ENCODE results near the gene LSM8.
A peak's percentile ranks its signal among the peaks of the same experiment; 100 is the strongest.
"Not testable (repeated sequence)": the region's sequence is repeated elsewhere in the genome, so short reads cannot be mapped to it uniquely, and the experiment has no call there.

Gene LSM8

DNA sequence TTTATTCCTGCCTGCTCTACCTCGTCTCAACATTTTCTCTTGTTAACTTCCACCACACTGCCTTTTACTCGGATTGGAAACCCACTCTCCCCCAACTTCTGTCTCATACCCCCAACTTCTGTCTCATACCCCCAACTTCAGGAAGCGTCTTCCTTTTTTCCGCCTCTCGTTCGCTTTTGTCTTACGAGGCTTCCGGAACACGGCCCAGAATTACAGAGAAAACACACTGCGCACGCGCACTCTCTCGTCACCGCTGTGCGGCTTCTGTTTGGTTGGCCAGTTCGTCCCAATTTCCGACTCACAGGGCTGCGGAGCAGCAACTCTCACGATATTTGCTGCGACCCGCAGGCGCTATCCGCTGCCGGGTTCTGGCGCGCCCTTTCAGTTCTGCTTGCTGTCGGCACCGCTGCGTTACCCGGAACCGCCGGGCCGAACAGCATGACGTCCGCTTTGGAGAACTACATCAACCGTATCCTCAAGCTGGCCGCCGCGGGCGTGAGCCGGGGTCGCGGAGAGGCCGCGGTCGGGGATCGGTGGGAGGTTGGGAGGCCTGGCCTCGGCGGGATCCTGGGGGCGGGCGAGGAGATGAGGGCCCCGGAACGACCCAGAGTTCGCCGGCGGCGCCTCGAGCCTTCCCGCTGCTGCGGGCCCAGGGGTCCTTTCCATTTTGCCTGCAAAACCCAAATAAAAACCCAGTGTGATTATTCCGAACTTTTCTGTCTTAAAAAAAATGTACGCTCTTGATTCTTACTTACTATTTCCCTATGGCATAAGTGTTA, at the start of gene LSM8:
TSS of gene LSM8 (plus strand) at position 379 of the 779 bp plus-strand sequence. CDS start at position 439, 60 bp downstream.
- peak; percentile 95 for DNase-seq

- not testable (repeated sequence) for DNase-seq
These were observed 49.5 kb upstream of the LSM8 start for GRCh38 chr7:118134420-118134819.

DNA sequence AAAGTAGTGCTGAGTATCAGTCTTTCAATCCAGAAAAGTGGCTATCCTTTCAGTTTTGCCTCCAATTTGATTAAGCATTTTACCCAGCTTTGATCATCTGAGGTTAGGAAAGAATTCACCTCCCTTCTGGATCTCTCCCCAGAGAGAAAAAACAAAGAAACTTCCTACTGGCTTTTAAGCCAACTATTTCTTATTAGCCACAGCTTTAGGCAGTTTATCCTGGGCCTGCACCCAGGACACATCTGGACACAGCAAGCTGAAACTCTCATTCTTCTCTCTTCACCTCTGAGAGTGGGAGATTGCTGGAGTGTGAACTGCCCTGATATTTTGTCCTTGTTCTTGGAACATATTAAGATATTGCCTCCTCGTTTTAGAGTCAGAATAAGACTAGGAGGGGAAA, 43.5 kb upstream of the LSM8 start:
- no peak for DNase-seq

DNA sequence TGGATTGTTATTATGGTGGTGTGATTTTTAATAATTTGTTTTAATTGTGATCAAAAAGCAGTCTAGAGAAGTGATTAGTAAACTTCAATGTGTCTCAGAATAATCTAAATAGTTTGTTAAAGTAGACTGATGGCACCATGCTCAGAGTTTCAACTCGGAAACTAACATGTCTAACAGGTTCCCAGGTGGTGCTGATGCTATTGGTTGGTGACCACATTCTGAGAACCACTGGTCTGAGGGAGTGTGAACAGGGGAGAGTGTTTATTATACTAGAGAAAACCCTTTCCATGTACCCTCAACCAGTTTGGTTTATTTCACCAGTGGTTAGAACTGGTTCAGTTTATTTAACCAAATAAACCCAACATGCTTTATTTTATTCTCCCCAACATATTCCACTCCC, 42.0 kb upstream of the LSM8 start:
- no peak for DNase-seq

- DNase-seq, result no peak
These were observed 35.0 kb upstream of the LSM8 start for GRCh38 chr7:118148930-118149329.

DNA sequence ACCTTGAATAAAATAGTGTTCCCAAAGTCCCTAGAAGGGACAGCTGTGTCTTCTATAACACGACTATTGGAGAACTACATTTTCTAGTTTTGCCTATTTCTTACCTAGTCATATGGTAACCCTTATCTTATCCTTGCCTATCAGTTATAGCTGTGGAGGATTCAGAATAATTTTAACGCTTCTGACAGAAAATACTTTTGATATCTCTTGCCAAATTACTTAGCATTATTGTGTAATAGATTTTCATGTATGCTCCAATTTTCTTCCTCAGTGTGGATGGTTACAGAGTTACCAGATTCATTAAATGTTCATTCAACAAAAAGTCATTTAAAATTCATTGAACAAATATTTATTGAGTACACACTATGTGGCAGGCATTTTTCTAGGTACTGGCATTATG, 34.6 kb upstream of the LSM8 start:
- DNase-seq, result no peak

DNA sequence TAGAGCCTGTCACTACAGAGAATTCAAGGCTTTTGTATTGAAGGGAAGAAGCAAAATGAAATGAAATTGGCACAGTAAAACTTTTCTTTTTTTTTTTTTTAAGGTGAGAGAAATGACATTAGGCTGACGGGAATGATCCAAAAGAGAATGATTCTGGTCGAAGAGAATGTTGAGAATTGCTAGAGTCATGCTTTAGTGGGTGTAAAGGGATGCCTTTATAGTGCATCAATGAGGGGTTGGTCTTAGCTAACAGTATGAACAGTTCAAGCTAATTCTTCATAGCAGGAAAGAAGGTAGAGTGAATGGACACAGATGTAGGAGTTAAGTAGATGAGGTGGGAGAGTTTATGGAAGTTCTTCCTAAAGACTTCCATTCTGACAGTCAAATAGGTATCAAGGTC, 32.3 kb upstream of the LSM8 start:
- DNase-seq, result no peak

DNA sequence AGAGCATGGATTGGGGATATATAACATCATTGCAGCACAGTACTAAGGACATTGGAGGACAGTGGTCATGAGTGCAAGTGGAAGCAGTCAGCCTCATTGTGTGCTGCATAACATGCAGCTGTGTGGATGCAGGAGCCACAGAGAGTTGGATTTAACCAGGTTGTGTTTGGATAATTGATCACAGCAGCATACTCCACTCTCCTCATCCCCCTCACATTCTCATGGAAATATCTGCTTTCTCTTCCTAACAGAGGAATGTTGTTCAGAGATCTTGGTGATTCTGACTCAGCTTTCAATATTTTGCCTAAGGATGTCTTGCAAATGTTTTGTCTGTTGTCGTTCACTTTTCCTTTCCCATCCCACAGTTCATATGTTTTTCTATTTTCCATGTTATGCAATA, 31.8 kb upstream of the LSM8 start:
- DNase-seq, result no peak

- DNase-seq, result no peak
These were observed 31.3 kb upstream of the LSM8 start for GRCh38 chr7:118152654-118153053.

GRCh38 chr7:118153551-118154177, 30.3 kb upstream of the LSM8 start:
- DNase-seq, result no peak

DNA sequence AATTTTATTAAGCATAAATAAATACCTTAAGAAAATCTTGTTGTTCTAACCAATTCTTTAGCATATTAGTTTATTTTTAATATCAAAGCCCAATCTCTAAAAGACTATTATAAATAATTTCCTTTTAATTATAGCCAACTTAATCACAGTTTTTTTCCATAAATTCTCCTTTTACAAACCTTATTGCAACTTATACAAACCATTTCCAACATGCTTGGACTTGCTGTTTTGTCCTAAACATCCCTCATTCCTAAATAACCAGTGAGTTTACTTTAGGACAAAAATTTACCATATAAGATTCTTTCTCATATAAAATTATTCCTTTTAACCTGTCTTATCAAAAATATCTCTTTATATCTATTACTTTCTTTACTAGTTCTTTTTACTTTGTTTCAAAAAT, 25.2 kb upstream of the LSM8 start:
- no peak for DNase-seq

GRCh38 chr7:118169146-118169545, 14.8 kb upstream of the LSM8 start:
- DNase-seq, result no peak

GRCh38 chr7:118175740-118176139, 8.2 kb upstream of the LSM8 start:
- DNase-seq, result no peak

DNA sequence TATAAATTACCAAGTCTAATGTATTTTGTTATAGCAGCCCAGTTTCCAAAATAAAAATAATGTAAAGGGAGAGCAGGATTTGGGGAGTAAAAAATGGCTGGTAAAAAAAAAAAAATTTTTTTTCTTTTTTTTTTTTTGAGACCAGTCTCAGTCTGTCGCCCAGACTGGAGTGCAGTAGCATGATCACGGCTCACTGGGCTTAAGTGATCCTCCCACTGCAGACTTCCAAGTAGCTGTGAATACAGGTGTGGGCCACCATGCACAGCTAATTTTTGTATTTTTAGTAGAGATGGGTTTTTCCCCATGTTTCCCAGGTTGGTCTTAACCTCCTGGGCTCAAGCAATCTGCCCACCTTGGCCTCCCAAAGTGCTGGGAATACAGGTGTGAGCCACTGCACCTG, 4.8 kb upstream of the LSM8 start:
- DNase-seq, result no peak

- no peak for DNase-seq
These were observed 1.2 kb upstream of the LSM8 start for GRCh38 chr7:118182593-118183427.

- DNase-seq, result no peak
These were observed 557 bp upstream of the LSM8 start for GRCh38 chr7:118183428-118183785.

DNA sequence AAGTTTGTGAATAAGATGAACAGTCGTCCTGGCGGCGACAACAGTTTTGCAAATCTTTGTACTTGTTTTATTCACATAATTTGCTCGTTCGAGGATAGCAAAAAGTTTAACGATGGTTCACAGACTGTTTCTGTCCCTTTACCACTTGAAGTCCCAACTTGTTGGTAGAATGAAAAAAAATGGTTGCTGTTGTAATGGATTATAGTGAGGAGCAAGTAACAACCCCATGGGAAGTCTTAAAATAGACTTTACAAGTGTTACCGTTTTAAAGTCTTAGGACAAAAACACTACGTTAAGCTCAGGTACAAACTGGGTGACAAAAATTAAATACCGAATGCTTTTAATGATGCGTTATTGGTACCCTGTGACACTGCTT, 589 bp downstream of the LSM8 start:
- peak; percentile 23 for DNase-seq

DNA sequence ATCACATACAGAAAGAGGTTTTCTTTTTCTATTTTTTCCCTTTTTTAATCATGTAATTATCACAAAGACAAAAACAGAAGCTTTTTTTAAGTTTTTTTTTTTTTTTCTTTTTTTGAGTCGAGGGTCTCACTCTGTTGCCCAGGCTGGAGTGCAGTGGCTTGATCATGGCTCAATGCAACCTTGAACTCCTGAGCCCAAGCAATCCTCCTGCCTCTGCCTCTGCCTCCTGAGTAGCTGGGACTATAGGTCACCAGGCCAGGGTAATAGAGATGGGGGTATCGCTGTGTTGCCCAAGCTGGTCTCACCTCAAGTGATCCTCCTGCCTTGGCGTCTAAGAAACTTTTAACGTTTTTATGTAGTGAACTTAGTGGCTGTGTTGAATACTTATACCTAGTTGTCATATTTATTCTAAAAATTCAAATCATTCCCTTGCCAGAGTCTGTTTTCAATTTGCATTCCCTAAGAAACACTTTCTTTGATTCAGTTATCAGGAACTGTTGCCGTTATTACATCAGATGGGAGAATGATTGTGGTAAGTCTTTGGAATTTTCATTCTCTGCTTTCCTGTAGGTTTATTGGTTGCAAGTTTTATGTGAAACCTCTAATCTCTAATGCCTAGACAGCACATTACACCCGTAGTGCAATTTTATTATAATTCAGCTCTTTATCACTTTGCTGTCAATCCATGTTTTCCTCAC, 1.3 kb downstream of the LSM8 start:
- DNase-seq, result no peak

- no peak for DNase-seq
These were observed 2.5 kb downstream of the LSM8 start for GRCh38 chr7:118186501-118186900.

DNA sequence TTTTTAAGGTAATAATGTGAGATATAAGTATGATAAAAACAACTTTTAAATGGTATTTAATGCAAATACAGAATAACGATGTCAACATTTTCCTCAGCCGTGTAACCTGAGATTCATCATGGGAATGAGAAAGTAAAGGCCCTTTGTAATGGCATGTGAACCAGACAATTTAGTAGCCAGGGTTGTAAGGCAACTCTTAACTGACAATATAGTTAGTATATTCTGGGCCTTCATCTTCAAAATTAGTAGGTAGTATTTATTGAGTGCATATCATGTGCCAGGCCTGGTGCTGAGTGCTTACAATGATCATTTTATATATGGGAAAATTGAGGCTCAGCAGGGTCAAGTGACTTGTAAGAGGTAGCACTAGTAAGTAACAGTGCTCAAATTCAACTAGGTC, 10.6 kb downstream of the LSM8 start:
- DNase-seq, result no peak

GRCh38 chr7:118195837-118196474, 12.0 kb downstream of the LSM8 start:
- peak; percentile 73 for DNase-seq

GRCh38 chr7:118202061-118202460, 18.1 kb downstream of the LSM8 start:
- DNase-seq, result no peak

All from NCI-H1105 treated with DMSO at 0.1 percent for 48 hours (cell line).